Measurements from ENCODE around the gene OR5K1. TPM values are rescaled to one million over a fixed set of nuclear protein-coding genes. Genes with fewer than 3 reads are reported as not detected.

OR5K1 gene
- total RNA-seq, 1 experiment from 2014 or later, result not detected

DNA sequence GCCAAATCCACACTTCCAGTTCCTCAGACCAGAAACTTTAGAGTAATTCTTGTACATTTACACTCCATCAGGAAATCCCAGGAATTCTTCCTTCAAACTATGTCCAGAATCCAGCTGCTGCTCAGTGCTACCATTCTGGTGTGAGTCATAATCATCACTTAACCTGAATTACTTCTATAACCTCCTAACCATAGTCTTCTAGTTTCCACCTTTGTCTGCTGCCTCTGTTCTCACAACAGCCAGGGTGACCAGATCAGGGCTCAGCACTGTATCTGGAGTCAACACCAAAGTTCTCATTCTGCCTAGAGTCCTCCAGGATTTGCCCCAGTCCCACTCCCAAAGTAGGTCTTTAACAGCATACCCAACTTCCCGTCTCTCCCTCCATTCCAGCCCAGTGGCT lies 56.4 kb downstream of the OR5K1 start:
- ChIA-PET CTCF (no interaction called here), POLR2A (ENCODE audit: low non-redundant PET) (no interaction called here)
- Histone ChIP-seq H3K27ac (ENCODE audit: low read depth, low read length, poor library complexity, severe bottlenecking) (no peak overlapping the region), H3K9me3 (ENCODE audit: low read depth, low read length, poor library complexity, severe bottlenecking) (no peaks in the 10 kb centered on the region), H3K36me3 (ENCODE audit: insufficient read depth, low read length, poor library complexity, severe bottlenecking) (peaks cover 36% of the 10 kb centered on the region), H3K4me1 (ENCODE audit: insufficient read depth, low read length, poor library complexity, severe bottlenecking) (no peaks in the 10 kb centered on the region), H3K27me3 (replicated peaks; ENCODE audit: insufficient read depth, low read depth, low read length, poor library complexity) (no peaks in the 10 kb centered on the region), H3K4me3 (ENCODE audit: low read depth, low read length, poor library complexity, severe bottlenecking) (no peak overlapping the region)
- no TSS peak for BruUV-seq (replicated peaks)
- TF ChIP-seq, protein P1, sequence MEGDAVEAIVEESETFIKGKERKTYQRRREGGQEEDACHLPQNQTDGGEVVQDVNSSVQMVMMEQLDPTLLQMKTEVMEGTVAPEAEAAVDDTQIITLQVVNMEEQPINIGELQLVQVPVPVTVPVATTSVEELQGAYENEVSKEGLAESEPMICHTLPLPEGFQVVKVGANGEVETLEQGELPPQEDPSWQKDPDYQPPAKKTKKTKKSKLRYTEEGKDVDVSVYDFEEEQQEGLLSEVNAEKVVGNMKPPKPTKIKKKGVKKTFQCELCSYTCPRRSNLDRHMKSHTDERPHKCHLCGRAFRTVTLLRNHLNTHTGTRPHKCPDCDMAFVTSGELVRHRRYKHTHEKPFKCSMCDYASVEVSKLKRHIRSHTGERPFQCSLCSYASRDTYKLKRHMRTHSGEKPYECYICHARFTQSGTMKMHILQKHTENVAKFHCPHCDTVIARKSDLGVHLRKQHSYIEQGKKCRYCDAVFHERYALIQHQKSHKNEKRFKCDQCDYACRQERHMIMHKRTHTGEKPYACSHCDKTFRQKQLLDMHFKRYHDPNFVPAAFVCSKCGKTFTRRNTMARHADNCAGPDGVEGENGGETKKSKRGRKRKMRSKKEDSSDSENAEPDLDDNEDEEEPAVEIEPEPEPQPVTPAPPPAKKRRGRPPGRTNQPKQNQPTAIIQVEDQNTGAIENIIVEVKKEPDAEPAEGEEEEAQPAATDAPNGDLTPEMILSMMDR (conservative IDR thresholded peaks at IDR 0.05; ENCODE audit: low read depth, low read length), result no peak
- no peak for TF ChIP-seq EZH2 (IDR thresholded peaks at IDR 0.05; ENCODE audit: borderline replicate concordance, low read depth, low read length, poor library complexity, severe bottlenecking)
- intact Hi-C loops (cut with micrococcal nuclease; ENCODE audit: unreplicated experiment), result no loop called here
- DNase-seq (ENCODE audit: low spot score), result no peak

DNA sequence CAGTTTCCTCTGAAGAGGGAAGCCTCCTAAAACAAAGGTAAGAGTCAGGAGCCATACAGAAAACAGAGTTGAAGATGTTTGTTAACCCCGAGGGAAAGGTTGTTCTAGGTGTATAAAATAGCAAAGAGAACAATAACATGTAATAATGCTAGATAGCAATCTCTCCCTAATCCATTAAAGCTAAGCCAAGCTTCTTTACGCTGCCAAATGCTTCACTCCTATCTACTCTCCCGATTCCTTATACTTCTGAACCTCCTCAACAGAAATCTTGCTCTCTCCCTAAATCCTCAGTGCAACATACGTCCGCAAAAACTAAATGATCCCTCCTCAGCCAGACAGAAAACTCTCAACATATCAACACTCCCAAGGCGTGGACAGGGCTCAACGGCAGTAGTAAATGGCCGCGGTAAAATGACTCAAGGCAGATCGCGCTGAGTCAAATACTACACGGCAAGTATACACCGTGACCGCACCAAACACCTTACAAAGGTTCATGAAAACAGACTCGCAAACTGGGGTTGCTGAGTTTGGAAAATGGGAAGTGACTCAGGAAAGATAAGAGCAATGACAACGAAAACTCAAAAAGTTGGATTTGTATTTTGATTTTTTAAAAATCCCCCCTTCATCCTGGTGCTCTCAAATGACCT lies 59.0 kb downstream of the OR5K1 start:
- Histone ChIP-seq H3K36me3 (ENCODE audit: insufficient read depth, low read length, poor library complexity, severe bottlenecking) (peaks cover 21% of the 10 kb centered on the region), H3K27ac (ENCODE audit: low read depth, low read length, poor library complexity, severe bottlenecking) (peak overlapping the region; percentile 83), H3K27me3 (replicated peaks; ENCODE audit: insufficient read depth, low read depth, low read length, poor library complexity) (no peaks in the 10 kb centered on the region), H3K9me3 (ENCODE audit: low read depth, low read length, poor library complexity, severe bottlenecking) (no peaks in the 10 kb centered on the region), H3K4me1 (ENCODE audit: insufficient read depth, low read length, poor library complexity, severe bottlenecking) (no peaks in the 10 kb centered on the region), H3K4me3 (ENCODE audit: low read depth, low read length, poor library complexity, severe bottlenecking) (peak overlapping the region; percentile 77)
- peak; percentile 35 for DNase-seq (ENCODE audit: low spot score)
- no TSS peak for BruUV-seq (replicated peaks)
- ChIA-PET POLR2A (ENCODE audit: low non-redundant PET) (no interaction called here), CTCF (no interaction called here)
- TF ChIP-seq EZH2 (IDR thresholded peaks at IDR 0.05; ENCODE audit: borderline replicate concordance, low read depth, low read length, poor library complexity, severe bottlenecking), result no peak
- TF ChIP-seq, protein P1 (conservative IDR thresholded peaks at IDR 0.05; ENCODE audit: low read depth, low read length), result no peak
- intact Hi-C loops (cut with micrococcal nuclease; ENCODE audit: unreplicated experiment), result no loop called here

Other genes starting within 250 kb of the OR5K1 start
- not detected in 2 replicates for gene OR5H6, start 199.0 kb upstream of the OR5K1 start, total RNA-seq (2021)
- gene OR5H2, start 180.7 kb upstream of the OR5K1 start, total RNA-seq (2021), result not detected in 2 replicates
- gene OR5K4, start 109.3 kb upstream of the OR5K1 start, total RNA-seq (2021), result not detected in 2 replicates
- not detected in 2 replicates for gene OR5K3, start 72.5 kb upstream of the OR5K1 start, total RNA-seq (2021)
- gene OR5K2, start 34.5 kb downstream of the OR5K1 start, total RNA-seq (2021), result not detected in 2 replicates
- gene CLDND1, start 59.7 kb downstream of the OR5K1 start, total RNA-seq (2021), result 90.7 and 95.6 TPM in 2 replicates
- gene GPR15, start 68.8 kb downstream of the OR5K1 start, total RNA-seq (2021), result not detected in 2 replicates
- gene CPOX, start 130.4 kb downstream of the OR5K1 start, total RNA-seq (2021), result 25.8 and 27.7 TPM in 2 replicates

Data from A673 (cell line).